B cell (primary cell): Measurements from ENCODE around the gene TMEM120B. TPM values are rescaled to one million over a fixed set of nuclear protein-coding genes. Genes with fewer than 3 reads are reported as not detected.

ENCODE experiments used
- ATAC-seq: fragments of 200-7000 bp; cut with Tn5 transposase; one replicate; pipeline ENCODE4 v1.10.0; 2021; ENCODE audit warnings: low read depth, mild to moderate bottlenecking, moderate number of reproducible peaks, moderate library complexity
- CTCF ChIA-PET: fragments of 350-600 bp; sonication (Branson Sonifier 250); formaldehyde crosslinking; loops from one replicate; lab custom pipeline; 2021; ENCODE audit warnings: antibody characterized with exemption, inconsistent platforms; lab: Charles Lee
- POLR2A ChIA-PET: fragments of 350-600 bp; sonication (Branson Sonifier 250); formaldehyde crosslinking; loops from one replicate; lab custom pipeline; 2021; ENCODE audit warnings: antibody characterized with exemption; lab: Charles Lee
- DNase-seq: peaks from one replicate; pipeline ENCODE4 v3.0.0; 2013
- H2AFZ ChIP-seq: 2 replicates; pipeline ENCODE4 v1.6.1; 2012; ENCODE audit warnings: mild to moderate bottlenecking, low read depth, low read length; ENCODE audit not compliant: insufficient read depth, poor library complexity, severe bottlenecking
- H3K27ac ChIP-seq, 2 donors: 1 replicate in 1 of 2; 2 replicates in 1 of 2; pipeline ENCODE4 v1.5.1; 2012 to 2013; ENCODE audit warnings: low read length in 2 of 2, mild to moderate bottlenecking in 2 of 2, moderate library complexity in 1 of 2
- H3K27me3 ChIP-seq, 4 experiments: fragments of 200-600 bp in 1 of 4; sonication (generic) in 1 of 4; replicated peaks in 1 of 4; 1 replicate in 2 of 4; 2 replicates in 2 of 4; pipeline versions ENCODE4 v1.6.1 to v1.7.0; 2013 to 2016; ENCODE audit warnings: low read length in 3 of 4, mild to moderate bottlenecking in 2 of 4, mixed read lengths in 1 of 4, moderate library complexity in 1 of 4; ENCODE audit not compliant: insufficient read depth in 4 of 4, control insufficient read depth in 3 of 4; ENCODE audit errors: control extremely low read depth in 1 of 4
- H3K36me3 ChIP-seq, 2 experiments: replicated peaks in 1 of 2; 1 replicate in 1 of 2; 2 replicates in 1 of 2; pipeline versions ENCODE4 v1.6.1 to v1.7.1; 2013; ENCODE audit warnings: low read length in 1 of 2; ENCODE audit not compliant: insufficient read depth in 2 of 2, control insufficient read depth in 1 of 2; ENCODE audit errors: control extremely low read depth in 1 of 2, extremely low read depth in 1 of 2
- H3K4me1 ChIP-seq, 2 donors: fragments of 200-600 bp in 1 of 2; sonication (generic) in 1 of 2; 1 replicate in 1 of 2; 2 replicates in 1 of 2; pipeline versions ENCODE4 v1.5.1 to v1.6.1; 2013 to 2017; ENCODE audit warnings: low read length in 2 of 2; ENCODE audit not compliant: control insufficient read depth in 2 of 2, insufficient read depth in 2 of 2
- H3K4me2 ChIP-seq: replicated peaks from 2 replicates; pipeline ENCODE3; 2012; ENCODE audit warnings: mild to moderate bottlenecking, low read depth, low read length; ENCODE audit not compliant: poor library complexity, severe bottlenecking
- H3K4me3 ChIP-seq, 5 experiments: fragments of 200-600 bp in 1 of 5; sonication (generic) in 1 of 5; 1 replicate in 3 of 5; 2 replicates in 2 of 5; pipeline versions ENCODE4 v1.5.1 to v1.7.0; 2011 to 2016; ENCODE audit warnings: low read length in 4 of 5, mild to moderate bottlenecking in 4 of 5, low read depth in 2 of 5, control low read depth in 1 of 5, moderate library complexity in 1 of 5; ENCODE audit not compliant: insufficient read depth in 1 of 5; ENCODE audit errors: control extremely low read depth in 1 of 5, extremely low read depth in 1 of 5
- H3K79me2 ChIP-seq: fragments of 200-600 bp; sonication (generic); one replicate; pipeline ENCODE4 v1.6.0; 2016; ENCODE audit warnings: low read length; ENCODE audit not compliant: control insufficient read depth, insufficient read depth
- H3K9ac ChIP-seq: fragments of 200-600 bp; sonication (generic); 2 replicates; pipeline ENCODE4 v1.6.1; 2017; ENCODE audit warnings: mild to moderate bottlenecking, low read length, moderate library complexity
- H3K9me3 ChIP-seq, 3 donors: one replicate each; pipeline versions ENCODE4 v1.6.1 to v1.7.1; 2013; ENCODE audit warnings: low read length in 2 of 3; ENCODE audit not compliant: control insufficient read depth in 2 of 3, insufficient read depth in 1 of 3; ENCODE audit errors: control extremely low read depth in 1 of 3
- H4K20me1 ChIP-seq: 2 replicates; pipeline ENCODE4 v1.6.0; 2012; ENCODE audit warnings: mild to moderate bottlenecking, low read length; ENCODE audit not compliant: insufficient read depth, control insufficient read depth, poor library complexity, severe bottlenecking
- H3K27ac Mint-ChIP-seq: one replicate; pipeline ENCODE4 v1.8.0; 2021; ENCODE audit warnings: mixed read lengths
- H3K27me3 Mint-ChIP-seq: one replicate; pipeline ENCODE4 v1.8.0; 2021; ENCODE audit warnings: mixed read lengths
- H3K4me1 Mint-ChIP-seq: one replicate; pipeline ENCODE4 v1.8.0; 2021; ENCODE audit warnings: mixed read lengths
- H3K4me3 Mint-ChIP-seq: one replicate; pipeline ENCODE4 v1.8.0; 2021; ENCODE audit warnings: mixed read lengths
- H3K9me3 Mint-ChIP-seq: one replicate; pipeline ENCODE4 v1.8.0; 2022; ENCODE audit warnings: mixed read lengths; ENCODE audit not compliant: insufficient read depth
- EZH2 ChIP-seq: IDR thresholded peaks from 2 replicates; pipeline ENCODE4 v1.6.1; 2012; ENCODE audit warnings: borderline replicate concordance, low read depth, mild to moderate bottlenecking, moderate library complexity, low read length; ENCODE audit not compliant: insufficient read depth, poor library complexity, severe bottlenecking
- WGBS: methylation state at CpG from one replicate; pipeline ENCODE4 v1.1.5; 2013; ENCODE audit warnings: missing lambda C conversion rate; ENCODE audit not compliant: insufficient coverage; 5-methylcytosine and 5-hydroxymethylcytosine counted together
- intact Hi-C: fragments of 100-400 bp; cut with micrococcal nuclease; formaldehyde crosslinking; loops from one replicate; pipeline ENCODE4 v1.10.0; 2022
- polyA plus RNA-seq: library from polyadenylated mRNA; depleted of rRNA; stranded (reverse); fragments of >200 nt; gene quantifications from 2 replicates; pipeline ENCODE4 v1.2.3, GENCODE V29; 2012
- total RNA-seq, 2 donors: library from RNA; stranded (reverse); fragments of 120-200 nt in 1 of 2; gene quantifications; 1 replicate in 1 of 2; 2 replicates in 1 of 2; pipeline versions ENCODE4 v1.2.3 to v1.2.4, GENCODE V29; 2013 to 2022
- TF ChIP-seq, protein P1 (sequence below): fragments of 200-600 bp; IDR thresholded peaks from one replicate; pipeline ENCODE4 v1.8.0; 2022; ENCODE audit warnings: antibody characterized with exemption, mild to moderate bottlenecking

TMEM120B gene
- total and polyA plus RNA-seq, 2 donors (not counting 1 experiment from before 2014, with no cell fraction given) = 9.2 to 9.7 TPM

DNA sequence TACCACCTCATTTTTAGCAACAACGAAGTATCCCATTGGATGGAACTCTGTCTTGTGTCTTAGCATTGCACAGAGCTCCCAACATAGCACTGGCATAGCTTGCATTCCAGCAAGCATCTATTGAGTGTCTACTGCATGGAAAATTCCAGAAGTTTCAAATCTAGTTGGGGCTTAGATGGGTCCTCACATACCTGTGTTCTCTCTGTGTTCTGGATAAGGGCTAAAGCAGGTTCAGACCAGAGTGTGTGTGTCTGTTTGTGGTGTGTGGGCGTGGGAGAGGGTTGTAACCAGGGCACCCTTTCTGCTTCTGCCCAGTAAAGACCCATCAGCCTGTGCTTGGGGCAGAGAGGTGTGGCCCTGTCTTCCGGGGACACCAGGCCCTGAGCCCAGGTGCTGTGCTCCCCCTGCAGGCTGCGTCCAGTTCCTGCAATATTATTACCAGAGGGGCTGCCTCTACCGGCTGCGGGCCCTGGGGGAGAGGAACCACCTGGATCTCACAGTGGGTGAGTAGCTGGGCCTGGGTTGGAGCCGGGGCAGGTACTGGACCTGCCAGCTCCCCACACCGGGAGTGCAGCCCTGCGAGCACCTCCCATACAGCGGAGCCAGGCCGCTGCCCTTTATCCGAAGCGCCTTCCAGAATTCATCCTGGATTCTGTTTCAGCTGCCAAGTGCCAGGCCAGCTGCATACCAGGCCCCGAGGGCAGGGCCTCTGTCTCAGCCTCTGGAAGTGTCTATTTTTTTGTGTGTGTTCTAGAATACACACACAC, 60.6 kb downstream of the TMEM120B start:
- no peak overlapping the region for H3K4me3 Mint-ChIP-seq
- WGBS = 55% methylated on average over 11 of the region's 14 CpGs

More for the DNA sequence above, 60.6 kb downstream of the TMEM120B start:
- no peak for TF ChIP-seq EZH2
- TF ChIP-seq, protein P1, sequence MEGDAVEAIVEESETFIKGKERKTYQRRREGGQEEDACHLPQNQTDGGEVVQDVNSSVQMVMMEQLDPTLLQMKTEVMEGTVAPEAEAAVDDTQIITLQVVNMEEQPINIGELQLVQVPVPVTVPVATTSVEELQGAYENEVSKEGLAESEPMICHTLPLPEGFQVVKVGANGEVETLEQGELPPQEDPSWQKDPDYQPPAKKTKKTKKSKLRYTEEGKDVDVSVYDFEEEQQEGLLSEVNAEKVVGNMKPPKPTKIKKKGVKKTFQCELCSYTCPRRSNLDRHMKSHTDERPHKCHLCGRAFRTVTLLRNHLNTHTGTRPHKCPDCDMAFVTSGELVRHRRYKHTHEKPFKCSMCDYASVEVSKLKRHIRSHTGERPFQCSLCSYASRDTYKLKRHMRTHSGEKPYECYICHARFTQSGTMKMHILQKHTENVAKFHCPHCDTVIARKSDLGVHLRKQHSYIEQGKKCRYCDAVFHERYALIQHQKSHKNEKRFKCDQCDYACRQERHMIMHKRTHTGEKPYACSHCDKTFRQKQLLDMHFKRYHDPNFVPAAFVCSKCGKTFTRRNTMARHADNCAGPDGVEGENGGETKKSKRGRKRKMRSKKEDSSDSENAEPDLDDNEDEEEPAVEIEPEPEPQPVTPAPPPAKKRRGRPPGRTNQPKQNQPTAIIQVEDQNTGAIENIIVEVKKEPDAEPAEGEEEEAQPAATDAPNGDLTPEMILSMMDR = peak; percentile 87
- no peaks in the 10 kb centered on the region for H3K9me3 ChIP-seq
- Mint-ChIP-seq H3K4me1 (peaks cover 16% of the 10 kb centered on the region), H3K27me3 (no peaks in the 10 kb centered on the region), H3K9me3 (no peaks in the 10 kb centered on the region), H3K27ac (peak overlapping the region; percentile 82)
- no peak overlapping the region for H2AFZ ChIP-seq
- H3K27me3 ChIP-seq = no peaks in the 10 kb centered on the region
- DNase-seq (peak; percentile 87), ATAC-seq (peak; percentile 96)
- H3K4me3 ChIP-seq = no peak overlapping the region
- peak overlapping the region; percentile 9 for H3K4me2 ChIP-seq
- CTCF ChIA-PET = interaction anchor here (0.6 to 33.5 kb wide), 17 partner anchors 9 to 277 kb away, joined by 3 to 1947 read pairs (median 5); partner anchors contain the start of genes RHOF, SETD1B and TMEM120B
- POLR2A ChIA-PET = interaction anchor here (0.9 to 1.3 kb wide), 2 partner anchors 20 to 60 kb away, joined by 4 to 5 read pairs; partner anchors contain the start of gene RHOF
- no peak overlapping the region for H3K9ac ChIP-seq
- intact Hi-C loops = loop anchor here (1.0 to 5.0 kb wide), 2 partner anchors 61 to 76 kb away; partner anchors contain the start of gene TMEM120B
- H3K27ac ChIP-seq = no peak overlapping the region
- H3K4me1 ChIP-seq = peaks cover 15 to 25% of the 10 kb centered on the region in 2 donors
- peaks cover 0 to 6% of the 10 kb centered on the region in 2 experiments for H3K36me3 ChIP-seq
- H3K79me2 ChIP-seq = peaks cover 32% of the 10 kb centered on the region
- H4K20me1 ChIP-seq = no peaks in the 10 kb centered on the region
